B cell (primary cell): ENCODE measurements around the gene PHOSPHO1. TPM values are rescaled to one million over a fixed set of nuclear protein-coding genes. Genes with fewer than 3 reads are reported as not detected.

Experiments
- ATAC-seq: fragments of 200-7000 bp; cut with Tn5 transposase; one replicate; pipeline ENCODE4 v1.10.0; 2021; ENCODE audit warnings: low read depth, mild to moderate bottlenecking, moderate number of reproducible peaks, moderate library complexity
- CTCF ChIA-PET: fragments of 350-600 bp; sonication (Branson Sonifier 250); formaldehyde crosslinking; loops from one replicate; lab custom pipeline; 2021; ENCODE audit warnings: antibody characterized with exemption, inconsistent platforms; lab: Charles Lee
- POLR2A ChIA-PET: fragments of 350-600 bp; sonication (Branson Sonifier 250); formaldehyde crosslinking; loops from one replicate; lab custom pipeline; 2021; ENCODE audit warnings: antibody characterized with exemption; lab: Charles Lee
- DNase-seq: peaks from one replicate; pipeline ENCODE4 v3.0.0; 2013
- H2AFZ ChIP-seq: 2 replicates; pipeline ENCODE4 v1.6.1; 2012; ENCODE audit warnings: mild to moderate bottlenecking, low read depth, low read length; ENCODE audit not compliant: insufficient read depth, poor library complexity, severe bottlenecking
- H3K27ac ChIP-seq, 2 donors: 1 replicate in 1 of 2; 2 replicates in 1 of 2; pipeline ENCODE4 v1.5.1; 2012 to 2013; ENCODE audit warnings: low read length in 2 of 2, mild to moderate bottlenecking in 2 of 2, moderate library complexity in 1 of 2
- H3K27me3 ChIP-seq, 4 experiments: fragments of 200-600 bp in 1 of 4; sonication (generic) in 1 of 4; replicated peaks in 1 of 4; 1 replicate in 2 of 4; 2 replicates in 2 of 4; pipeline versions ENCODE4 v1.6.1 to v1.7.0; 2013 to 2016; ENCODE audit warnings: low read length in 3 of 4, mild to moderate bottlenecking in 2 of 4, mixed read lengths in 1 of 4, moderate library complexity in 1 of 4; ENCODE audit not compliant: insufficient read depth in 4 of 4, control insufficient read depth in 3 of 4; ENCODE audit errors: control extremely low read depth in 1 of 4
- H3K36me3 ChIP-seq, 2 experiments: replicated peaks in 1 of 2; 1 replicate in 1 of 2; 2 replicates in 1 of 2; pipeline versions ENCODE4 v1.6.1 to v1.7.1; 2013; ENCODE audit warnings: low read length in 1 of 2; ENCODE audit not compliant: insufficient read depth in 2 of 2, control insufficient read depth in 1 of 2; ENCODE audit errors: control extremely low read depth in 1 of 2, extremely low read depth in 1 of 2
- H3K4me1 ChIP-seq, 2 donors: fragments of 200-600 bp in 1 of 2; sonication (generic) in 1 of 2; 1 replicate in 1 of 2; 2 replicates in 1 of 2; pipeline versions ENCODE4 v1.5.1 to v1.6.1; 2013 to 2017; ENCODE audit warnings: low read length in 2 of 2; ENCODE audit not compliant: control insufficient read depth in 2 of 2, insufficient read depth in 2 of 2
- H3K4me2 ChIP-seq: replicated peaks from 2 replicates; pipeline ENCODE3; 2012; ENCODE audit warnings: mild to moderate bottlenecking, low read depth, low read length; ENCODE audit not compliant: poor library complexity, severe bottlenecking
- H3K4me3 ChIP-seq, 5 experiments: fragments of 200-600 bp in 1 of 5; sonication (generic) in 1 of 5; 1 replicate in 3 of 5; 2 replicates in 2 of 5; pipeline versions ENCODE4 v1.5.1 to v1.7.0; 2011 to 2016; ENCODE audit warnings: low read length in 4 of 5, mild to moderate bottlenecking in 4 of 5, low read depth in 2 of 5, control low read depth in 1 of 5, moderate library complexity in 1 of 5; ENCODE audit not compliant: insufficient read depth in 1 of 5; ENCODE audit errors: control extremely low read depth in 1 of 5, extremely low read depth in 1 of 5
- H3K79me2 ChIP-seq: fragments of 200-600 bp; sonication (generic); one replicate; pipeline ENCODE4 v1.6.0; 2016; ENCODE audit warnings: low read length; ENCODE audit not compliant: control insufficient read depth, insufficient read depth
- H3K9ac ChIP-seq: fragments of 200-600 bp; sonication (generic); 2 replicates; pipeline ENCODE4 v1.6.1; 2017; ENCODE audit warnings: mild to moderate bottlenecking, low read length, moderate library complexity
- H3K9me3 ChIP-seq, 3 donors: one replicate each; pipeline versions ENCODE4 v1.6.1 to v1.7.1; 2013; ENCODE audit warnings: low read length in 2 of 3; ENCODE audit not compliant: control insufficient read depth in 2 of 3, insufficient read depth in 1 of 3; ENCODE audit errors: control extremely low read depth in 1 of 3
- H4K20me1 ChIP-seq: 2 replicates; pipeline ENCODE4 v1.6.0; 2012; ENCODE audit warnings: mild to moderate bottlenecking, low read length; ENCODE audit not compliant: insufficient read depth, control insufficient read depth, poor library complexity, severe bottlenecking
- H3K27ac Mint-ChIP-seq: one replicate; pipeline ENCODE4 v1.8.0; 2021; ENCODE audit warnings: mixed read lengths
- H3K27me3 Mint-ChIP-seq: one replicate; pipeline ENCODE4 v1.8.0; 2021; ENCODE audit warnings: mixed read lengths
- H3K4me1 Mint-ChIP-seq: one replicate; pipeline ENCODE4 v1.8.0; 2021; ENCODE audit warnings: mixed read lengths
- H3K4me3 Mint-ChIP-seq: one replicate; pipeline ENCODE4 v1.8.0; 2021; ENCODE audit warnings: mixed read lengths
- H3K9me3 Mint-ChIP-seq: one replicate; pipeline ENCODE4 v1.8.0; 2022; ENCODE audit warnings: mixed read lengths; ENCODE audit not compliant: insufficient read depth
- CTCF ChIP-seq: fragments of 200-600 bp; IDR thresholded peaks from one replicate; pipeline ENCODE4 v1.8.0; 2022; ENCODE audit warnings: antibody characterized with exemption, mild to moderate bottlenecking
- EZH2 ChIP-seq: IDR thresholded peaks from 2 replicates; pipeline ENCODE4 v1.6.1; 2012; ENCODE audit warnings: borderline replicate concordance, low read depth, mild to moderate bottlenecking, moderate library complexity, low read length; ENCODE audit not compliant: insufficient read depth, poor library complexity, severe bottlenecking
- WGBS: methylation state at CpG from one replicate; pipeline ENCODE4 v1.1.5; 2013; ENCODE audit warnings: missing lambda C conversion rate; ENCODE audit not compliant: insufficient coverage; 5-methylcytosine and 5-hydroxymethylcytosine counted together
- intact Hi-C: fragments of 100-400 bp; cut with micrococcal nuclease; formaldehyde crosslinking; loops from one replicate; pipeline ENCODE4 v1.10.0; 2022
- polyA plus RNA-seq: library from polyadenylated mRNA; depleted of rRNA; stranded (reverse); fragments of >200 nt; gene quantifications from 2 replicates; pipeline ENCODE4 v1.2.3, GENCODE V29; 2012
- total RNA-seq, 2 donors: library from RNA; stranded (reverse); fragments of 120-200 nt in 1 of 2; gene quantifications; 1 replicate in 1 of 2; 2 replicates in 1 of 2; pipeline versions ENCODE4 v1.2.3 to v1.2.4, GENCODE V29; 2013 to 2022

The PHOSPHO1 gene
- total and polyA plus RNA-seq, 2 donors (not counting 1 experiment from before 2014, with no cell fraction given) = 0.15 TPM; not detected in 1

- Mint-ChIP-seq H3K27me3 (peaks cover 1% of the 10 kb centered on the region), H3K27ac (no peak overlapping the region), H3K9me3 (no peaks in the 10 kb centered on the region), H3K4me1 (peaks cover 3% of the 10 kb centered on the region), H3K4me3 (no peak overlapping the region)
- Histone ChIP-seq H3K9me3 (no peaks in the 10 kb centered on the region), H3K4me3 (no peak overlapping the region), H3K4me2 (no peak overlapping the region), H3K27ac (no peak overlapping the region), H3K27me3 (peaks cover 0 to 3% (median 0%) of the 10 kb centered on the region in 4 experiments), H3K79me2 (no peaks in the 10 kb centered on the region), H3K9ac (no peak overlapping the region), H4K20me1 (no peaks in the 10 kb centered on the region), H3K4me1 (peaks cover 5 to 6% of the 10 kb centered on the region in 2 donors), H2AFZ (no peak overlapping the region), H3K36me3 (no peaks in the 10 kb centered on the region)
- TF ChIP-seq EZH2 = no peak
- TF ChIP-seq CTCF = no peak
- intact Hi-C loops = no loop called here
- WGBS = 70% methylated on average over 2 of the region's 5 CpGs
- ATAC-seq (no peak), DNase-seq (no peak)
- ChIA-PET CTCF (no interaction called here), POLR2A (interaction anchor here (0.8 kb wide), 1 partner anchor 45 kb away, joined by 8 read pairs; the partner anchor contains the start of genes ABI3 and GNGT2)
Observed at GRCh38 chr17:49255125-49255524, 24.5 kb upstream of the PHOSPHO1 start.

- Histone ChIP-seq H3K79me2 (no peaks in the 10 kb centered on the region), H3K27ac (no peak overlapping the region), H3K27me3 (peaks cover 0 to 3% (median 0%) of the 10 kb centered on the region in 4 experiments), H3K4me2 (no peak overlapping the region), H3K36me3 (no peaks in the 10 kb centered on the region), H2AFZ (no peak overlapping the region), H3K9ac (no peak overlapping the region), H3K4me1 (no peaks in the 10 kb centered on the region), H3K9me3 (no peaks in the 10 kb centered on the region), H4K20me1 (no peaks in the 10 kb centered on the region), H3K4me3 (no peak overlapping the region)
- Mint-ChIP-seq H3K27ac (no peak overlapping the region), H3K4me1 (peaks cover 3% of the 10 kb centered on the region), H3K9me3 (no peaks in the 10 kb centered on the region), H3K27me3 (peaks cover 10% of the 10 kb centered on the region), H3K4me3 (no peak overlapping the region)
- POLR2A ChIA-PET = no interaction called here
- CTCF ChIA-PET = interaction anchor here (0.6 kb wide), 1 partner anchor 1116 kb away, joined by 3 read pairs; no protein-coding TSS in a partner anchor
- TF ChIP-seq CTCF (no peak), EZH2 (no peak)
- 78% methylated on average over 3 of the region's 4 CpGs for WGBS
- no peak for ATAC-seq
- intact Hi-C loops = no loop called here
- DNase-seq = no peak
Observed at GRCh38 chr17:49254066-49254465, 23.5 kb upstream of the PHOSPHO1 start.
